Activated naive CD4-positive, alpha-beta T cell treated with anti-CD3 and anti-CD28 coated beads for 36 hours (primary cell): Measurements from ENCODE around the gene MAP7D1. TPM values are rescaled to one million over a fixed set of nuclear protein-coding genes. Genes with fewer than 3 reads are reported as not detected.

ENCODE experiments used
- CTCF ChIA-PET: fragments of 350-600 bp; sonication (Branson Sonifier 250); formaldehyde crosslinking; loops from one replicate; lab custom pipeline; 2021; ENCODE audit warnings: antibody characterized with exemption; lab: Charles Lee
- DNase-seq: peaks from one replicate; pipeline ENCODE4 v3.0.0-alpha.2; 2020
- H3K27ac Mint-ChIP-seq: one replicate; pipeline ENCODE4 v1.8.0; 2021; ENCODE audit warnings: mild to moderate bottlenecking, mixed read lengths
- H3K27me3 Mint-ChIP-seq: one replicate; pipeline ENCODE4 v1.8.0; 2021; ENCODE audit warnings: low read depth, mixed read lengths
- H3K36me3 Mint-ChIP-seq: one replicate; pipeline ENCODE4 v1.8.0; 2021; ENCODE audit warnings: low read depth, mixed read lengths
- H3K4me1 Mint-ChIP-seq: one replicate; pipeline ENCODE4 v1.8.0; 2021; ENCODE audit warnings: low read depth, mixed read lengths
- H3K4me3 Mint-ChIP-seq: one replicate; pipeline ENCODE4 v1.8.0; 2021; ENCODE audit warnings: mild to moderate bottlenecking, moderate library complexity, mixed read lengths
- H3K9me3 Mint-ChIP-seq: one replicate; pipeline ENCODE4 v1.8.0; 2021; ENCODE audit warnings: mixed read lengths
- intact Hi-C: fragments of 100-400 bp; cut with micrococcal nuclease; formaldehyde crosslinking; loops from one replicate; pipeline ENCODE4 v1.15.1; 2023
- total RNA-seq, 2 experiments: library from RNA; stranded (reverse); gene quantifications; one replicate each; pipeline ENCODE4 v1.2.3, GENCODE V29; 2021

The MAP7D1 gene
- total RNA-seq, 2 experiments from 2014 or later = 106 TPM

DNA sequence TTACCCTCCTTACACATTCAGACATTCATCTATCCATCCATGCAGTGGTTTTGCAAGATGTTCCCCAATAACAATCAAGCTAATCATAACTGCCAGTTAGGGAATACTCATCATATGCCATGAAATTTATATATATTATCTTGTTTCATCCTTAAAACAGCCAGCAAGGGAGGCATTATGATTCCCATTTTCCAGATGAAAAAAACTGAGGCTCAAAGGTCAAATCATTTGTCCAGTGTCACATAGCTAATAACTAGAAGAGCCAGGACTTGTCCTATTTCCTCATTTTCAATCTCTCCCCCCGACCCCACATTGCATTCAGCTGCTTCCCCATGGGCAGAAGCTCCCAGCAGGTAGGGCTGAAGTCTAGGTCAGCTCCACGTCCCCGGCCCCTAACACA is 23.9 kb upstream of the MAP7D1 start:
- DNase-seq = no peak
- Mint-ChIP-seq H3K4me1 (peaks cover 4% of the 10 kb centered on the region), H3K36me3 (no peaks in the 10 kb centered on the region), H3K27me3 (no peaks in the 10 kb centered on the region), H3K4me3 (no peak overlapping the region), H3K9me3 (no peaks in the 10 kb centered on the region), H3K27ac (no peak overlapping the region)
- intact Hi-C loops = no loop called here
- CTCF ChIA-PET = interaction anchor here (1.1 to 1.8 kb wide), 2 partner anchors 30 to 32 kb away, joined by 6 read pairs; no protein-coding TSS in a partner anchor

DNA sequence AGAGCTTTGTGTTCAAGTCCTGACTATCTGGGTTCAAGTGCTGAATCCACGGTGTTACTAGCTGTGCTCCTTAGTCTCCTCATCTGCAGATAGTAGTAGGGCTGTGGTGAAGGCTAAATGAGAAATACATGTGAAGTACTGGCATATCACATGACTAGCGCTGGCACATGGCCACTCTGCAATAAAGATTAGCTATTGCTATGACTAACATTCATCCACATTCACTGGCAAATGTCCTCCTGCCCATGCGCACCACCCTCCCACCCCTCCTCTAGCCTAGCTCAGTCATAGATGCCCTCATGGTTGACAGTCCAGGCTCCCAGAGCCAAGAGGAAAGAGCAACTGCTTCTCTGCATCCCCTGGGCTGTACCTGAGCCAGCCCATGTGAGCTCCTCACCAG is 22.5 kb upstream of the MAP7D1 start:
- intact Hi-C loops = no loop called here
- H3K36me3 Mint-ChIP-seq = no peaks in the 10 kb centered on the region
- H3K27ac Mint-ChIP-seq = no peak overlapping the region
- DNase-seq = no peak
- H3K4me3 Mint-ChIP-seq = no peak overlapping the region
- CTCF ChIA-PET = interaction anchor here (0.6 to 3.9 kb wide), 10 partner anchors 14 to 167 kb away, joined by 3 to 61 read pairs (median 6); partner anchors contain the start of gene TRAPPC3
- no peaks in the 10 kb centered on the region for H3K27me3 Mint-ChIP-seq
- no peaks in the 10 kb centered on the region for H3K9me3 Mint-ChIP-seq
- peaks cover 2% of the 10 kb centered on the region for H3K4me1 Mint-ChIP-seq

DNA sequence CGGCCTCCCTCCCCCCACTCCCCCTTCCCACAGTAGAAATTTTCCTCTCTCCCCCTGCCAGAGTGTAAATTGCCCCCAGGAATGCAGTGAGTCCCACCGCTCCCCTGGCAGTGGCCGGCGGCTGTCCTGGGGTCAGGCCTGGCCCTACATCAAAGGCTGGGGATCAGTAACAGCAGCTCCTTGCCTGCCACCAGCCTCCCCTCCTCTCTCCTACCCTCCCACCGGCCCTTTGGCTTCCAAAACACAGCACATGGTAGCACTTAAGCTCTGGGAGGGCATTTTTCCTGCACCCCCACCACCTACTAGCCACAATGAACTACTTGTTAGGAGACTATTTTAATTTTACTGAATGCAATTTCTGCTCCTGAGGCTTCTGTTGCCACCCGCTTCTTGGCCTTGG is 21.9 kb upstream of the MAP7D1 start:
- CTCF ChIA-PET = interaction anchor here (0.6 to 3.9 kb wide), 14 partner anchors 12 to 166 kb away, joined by 3 to 61 read pairs (median 6); partner anchors contain the start of gene TRAPPC3
- DNase-seq = no peak

DNA sequence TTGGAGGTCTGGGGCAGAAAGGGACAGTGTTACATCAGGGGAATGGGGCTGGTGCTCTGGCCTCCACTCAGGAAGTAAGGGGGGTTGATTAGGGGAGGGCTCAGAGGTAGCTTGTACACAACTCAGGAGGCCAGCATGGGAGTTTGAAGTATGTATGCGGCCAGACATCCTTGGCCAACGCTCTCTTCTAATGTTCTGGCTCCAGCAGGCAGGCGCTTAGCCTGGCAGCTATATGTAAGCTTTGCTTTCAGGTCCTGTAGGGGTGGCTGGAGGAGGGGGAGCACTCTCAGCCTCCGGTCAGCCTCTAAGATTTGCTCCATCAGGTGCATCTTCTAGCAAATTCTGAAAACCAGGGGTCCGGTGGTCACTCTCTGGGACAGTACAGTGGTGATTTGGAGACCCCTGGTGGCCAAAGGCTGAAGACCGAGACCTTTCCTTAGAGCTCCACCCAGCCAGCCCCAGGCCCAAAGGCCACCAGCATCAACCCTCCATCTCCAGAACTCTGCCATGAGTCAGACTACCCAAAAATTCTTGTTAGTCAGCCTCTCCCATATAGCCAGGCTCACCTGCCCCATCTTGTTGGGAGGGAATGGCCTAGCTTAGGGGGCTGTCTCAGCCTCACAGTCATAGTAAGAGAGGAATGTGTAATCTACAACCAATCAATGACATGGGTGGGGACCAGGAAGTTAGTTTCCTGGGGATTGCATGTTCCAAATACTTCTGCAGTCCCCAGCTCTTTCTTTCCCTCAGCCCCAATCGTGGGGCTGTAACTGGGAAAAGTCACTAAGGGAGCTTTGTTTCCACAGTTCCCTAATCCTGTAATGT is 21.2 kb upstream of the MAP7D1 start:
- no peak overlapping the region for H3K4me3 Mint-ChIP-seq
- no peaks in the 10 kb centered on the region for H3K36me3 Mint-ChIP-seq
- DNase-seq = peak; percentile 57
- no peak overlapping the region for H3K27ac Mint-ChIP-seq
- CTCF ChIA-PET = interaction anchor here (0.6 to 3.9 kb wide), 23 partner anchors 10 to 675 kb away, joined by 3 to 61 read pairs (median 5); partner anchors contain the start of gene TRAPPC3
- H3K27me3 Mint-ChIP-seq = no peaks in the 10 kb centered on the region
- intact Hi-C loops = loop anchor here (1.0 kb wide), 1 partner anchor 35 kb away; no protein-coding TSS in a partner anchor
- no peaks in the 10 kb centered on the region for H3K9me3 Mint-ChIP-seq
- peaks cover 2% of the 10 kb centered on the region for H3K4me1 Mint-ChIP-seq

More for the DNA sequence above, 21.9 kb upstream of the MAP7D1 start:
- intact Hi-C loops = loop anchor here (1.0 kb wide), 1 partner anchor 35 kb away; no protein-coding TSS in a partner anchor
- H3K4me3 Mint-ChIP-seq = no peak overlapping the region
- H3K36me3 Mint-ChIP-seq = no peaks in the 10 kb centered on the region
- H3K27me3 Mint-ChIP-seq = no peaks in the 10 kb centered on the region
- peaks cover 2% of the 10 kb centered on the region for H3K4me1 Mint-ChIP-seq
- H3K9me3 Mint-ChIP-seq = no peaks in the 10 kb centered on the region
- H3K27ac Mint-ChIP-seq = no peak overlapping the region

DNA sequence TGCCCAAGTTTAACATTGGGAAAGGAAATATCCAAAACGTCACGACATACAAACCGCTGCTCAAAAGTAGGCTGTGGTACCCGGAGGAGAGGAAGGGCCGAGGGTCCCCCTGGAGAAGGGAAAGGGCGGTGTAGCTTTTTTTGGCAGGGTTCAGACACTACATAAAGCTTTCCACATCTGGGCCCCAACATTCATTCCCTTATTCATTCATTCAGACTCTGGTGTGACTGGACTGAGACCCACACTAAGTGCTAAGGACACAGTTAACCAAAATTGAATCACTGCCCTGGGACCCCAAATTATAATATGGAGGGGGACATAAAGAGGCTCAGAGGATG is 20.7 kb upstream of the MAP7D1 start:
- Mint-ChIP-seq H3K4me1 (peaks cover 2% of the 10 kb centered on the region), H3K9me3 (no peaks in the 10 kb centered on the region), H3K27ac (no peak overlapping the region), H3K4me3 (no peak overlapping the region), H3K36me3 (no peaks in the 10 kb centered on the region), H3K27me3 (no peaks in the 10 kb centered on the region)
- intact Hi-C loops = no loop called here
- CTCF ChIA-PET = interaction anchor here (0.6 to 3.9 kb wide), 18 partner anchors 10 to 676 kb away, joined by 3 to 61 read pairs (median 5); partner anchors contain the start of gene TRAPPC3
- no peak for DNase-seq

DNA sequence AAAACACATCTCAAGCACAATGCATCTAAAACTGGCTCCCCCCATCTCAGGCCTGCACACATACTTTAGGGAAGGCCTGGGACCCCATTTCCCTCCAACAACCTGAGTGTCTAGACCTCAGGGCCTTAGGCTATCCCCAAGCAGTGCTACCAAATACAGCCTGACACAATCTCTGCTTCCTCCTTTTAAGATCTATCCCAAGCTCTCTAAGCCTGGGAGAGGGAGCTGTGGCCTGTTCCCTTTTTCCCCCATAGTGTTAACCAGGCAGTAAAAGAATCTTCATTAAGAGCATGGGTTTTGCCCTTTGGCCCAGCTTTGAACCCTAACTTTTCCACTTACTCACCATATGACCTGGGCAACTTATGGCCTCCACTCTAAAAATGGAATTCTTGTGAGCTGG is 20.2 kb upstream of the MAP7D1 start:
- intact Hi-C loops = no loop called here
- no peak overlapping the region for H3K27ac Mint-ChIP-seq
- no peaks in the 10 kb centered on the region for H3K36me3 Mint-ChIP-seq

DNA sequence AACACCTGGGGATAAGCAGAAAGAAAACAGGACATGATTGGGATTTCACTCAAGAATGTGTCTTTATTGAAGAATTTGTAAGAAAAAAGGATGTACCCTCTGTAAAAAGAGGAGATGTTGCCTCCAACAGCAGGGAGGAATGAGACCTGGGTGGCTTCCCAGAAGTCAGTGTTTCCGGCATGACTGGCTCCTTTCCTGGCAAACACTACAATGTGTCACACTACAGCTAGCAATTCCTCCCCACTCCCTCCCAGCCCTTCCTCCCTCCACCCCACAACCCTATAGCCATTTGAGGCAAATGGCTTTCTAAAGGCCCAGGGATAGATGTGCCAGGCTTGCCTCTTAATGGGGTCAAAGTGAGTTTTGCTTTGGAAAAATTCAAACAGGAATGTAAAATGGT is 19.4 kb upstream of the MAP7D1 start:
- CTCF ChIA-PET = interaction anchor here (3.9 kb wide), 1 partner anchor 43 kb away, joined by 23 read pairs; no protein-coding TSS in a partner anchor
- Mint-ChIP-seq H3K27ac (no peak overlapping the region), H3K27me3 (no peaks in the 10 kb centered on the region), H3K4me3 (no peak overlapping the region), H3K36me3 (no peaks in the 10 kb centered on the region), H3K4me1 (peaks cover 14% of the 10 kb centered on the region), H3K9me3 (no peaks in the 10 kb centered on the region)
- no peak for DNase-seq
- intact Hi-C loops = no loop called here

More for the DNA sequence above, 20.2 kb upstream of the MAP7D1 start:
- CTCF ChIA-PET = interaction anchor here (0.9 to 3.9 kb wide), 8 partner anchors 9 to 196 kb away, joined by 3 to 61 read pairs (median 8); no protein-coding TSS in a partner anchor
- no peak overlapping the region for H3K4me3 Mint-ChIP-seq
- no peaks in the 10 kb centered on the region for H3K27me3 Mint-ChIP-seq
- no peak for DNase-seq
- H3K4me1 Mint-ChIP-seq = peaks cover 7% of the 10 kb centered on the region
- H3K9me3 Mint-ChIP-seq = no peaks in the 10 kb centered on the region

DNA sequence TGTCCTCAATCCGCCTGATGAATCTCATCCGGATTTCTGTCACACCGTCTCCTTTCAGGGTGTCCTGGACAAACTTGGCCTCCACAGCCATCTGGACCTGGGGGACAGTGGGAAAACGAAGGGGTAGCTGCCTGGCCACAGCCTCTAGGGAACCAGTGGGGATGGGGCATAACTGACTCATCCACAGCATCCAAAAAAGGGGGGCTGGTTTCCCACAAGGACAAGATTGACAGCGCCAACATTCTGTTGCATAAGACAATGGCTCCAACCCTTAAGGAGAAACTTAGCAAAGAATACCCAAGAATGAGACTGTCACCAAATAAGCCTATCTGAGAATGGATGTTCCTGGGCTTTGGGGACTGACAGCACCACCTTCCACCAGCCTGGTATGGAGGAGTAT is 18.7 kb upstream of the MAP7D1 start:
- H3K27me3 Mint-ChIP-seq = no peaks in the 10 kb centered on the region
- CTCF ChIA-PET = interaction anchor here (1.6 kb wide), 1 partner anchor 51 kb away, joined by 5 read pairs; no protein-coding TSS in a partner anchor
- H3K4me1 Mint-ChIP-seq = peaks cover 19% of the 10 kb centered on the region
- intact Hi-C loops = no loop called here
- H3K36me3 Mint-ChIP-seq = no peaks in the 10 kb centered on the region
- H3K9me3 Mint-ChIP-seq = no peaks in the 10 kb centered on the region
- no peak overlapping the region for H3K27ac Mint-ChIP-seq
- no peak overlapping the region for H3K4me3 Mint-ChIP-seq
- DNase-seq = no peak

DNA sequence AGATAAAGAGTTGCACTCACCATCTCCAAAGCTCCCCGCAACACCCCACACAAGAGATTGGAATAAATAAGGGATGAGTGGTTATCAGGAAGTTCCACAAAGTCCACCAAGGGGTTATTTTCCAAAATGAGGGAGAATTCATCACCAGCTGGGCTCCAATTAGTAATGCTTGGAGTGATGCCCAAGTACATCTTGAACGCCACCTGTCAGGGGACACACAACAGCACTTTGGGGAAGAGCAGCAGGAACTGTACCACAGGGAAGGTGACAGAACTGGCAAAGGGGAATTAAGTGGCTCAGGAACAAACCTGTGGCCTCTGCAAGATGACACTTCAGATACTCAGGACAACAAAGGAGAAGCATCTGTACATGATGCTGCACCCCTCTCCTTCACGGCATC is 18.2 kb upstream of the MAP7D1 start:
- H3K36me3 Mint-ChIP-seq = no peaks in the 10 kb centered on the region
- CTCF ChIA-PET = interaction anchor here (1.6 kb wide), 1 partner anchor 50 kb away, joined by 5 read pairs; no protein-coding TSS in a partner anchor

DNA sequence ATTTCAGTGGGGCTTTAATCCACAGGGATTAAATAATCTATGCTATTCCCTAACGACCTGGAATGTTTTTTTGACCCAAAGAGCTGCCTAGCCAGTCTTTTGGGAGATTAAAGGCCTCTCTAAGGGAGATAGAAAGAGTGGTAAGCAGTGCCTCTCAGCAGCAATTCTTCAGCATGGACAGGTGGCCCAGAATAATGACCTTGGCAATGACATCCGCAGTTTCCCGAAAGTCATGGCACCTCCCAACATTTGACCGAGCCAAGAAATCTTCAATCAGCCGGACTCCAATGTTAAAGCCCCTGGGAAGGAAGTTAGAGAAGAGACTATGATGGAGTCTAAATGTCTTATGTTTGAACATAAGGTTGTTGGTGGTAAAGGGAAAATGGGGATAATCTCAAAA is 16.4 kb upstream of the MAP7D1 start:
- intact Hi-C loops = no loop called here
- Mint-ChIP-seq H3K4me1 (peaks cover 33% of the 10 kb centered on the region), H3K36me3 (no peaks in the 10 kb centered on the region), H3K4me3 (no peak overlapping the region), H3K27ac (peak overlapping the region; percentile 0), H3K9me3 (no peaks in the 10 kb centered on the region), H3K27me3 (no peaks in the 10 kb centered on the region)
- no peak for DNase-seq
- CTCF ChIA-PET = interaction anchor here (0.9 to 1.5 kb wide), 2 partner anchors 10 to 49 kb away, joined by 3 to 5 read pairs; partner anchors contain the start of gene TRAPPC3

More for the DNA sequence above, 18.2 kb upstream of the MAP7D1 start:
- Mint-ChIP-seq H3K9me3 (no peaks in the 10 kb centered on the region), H3K4me1 (peaks cover 22% of the 10 kb centered on the region), H3K27me3 (no peaks in the 10 kb centered on the region), H3K4me3 (no peak overlapping the region), H3K27ac (no peak overlapping the region)
- no peak for DNase-seq
- intact Hi-C loops = no loop called here

DNA sequence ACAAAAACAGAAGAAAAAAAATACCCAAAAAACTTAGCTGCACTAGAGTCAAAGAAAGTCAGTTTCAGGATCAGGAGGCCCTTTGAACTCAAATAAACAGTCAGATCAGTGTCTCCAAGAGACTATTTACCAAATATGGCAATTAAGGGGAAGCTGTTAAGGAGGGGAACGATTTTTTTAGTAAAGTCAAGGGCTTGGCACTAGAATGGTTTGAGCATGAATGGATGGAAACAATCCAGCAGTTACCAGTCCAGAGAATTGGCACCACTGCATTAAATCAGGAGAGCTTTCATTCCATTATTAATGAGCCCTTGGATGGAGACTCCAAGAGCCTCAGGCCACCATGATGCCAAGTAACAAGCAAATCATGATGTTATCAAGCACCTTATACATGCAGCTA is 13.8 kb upstream of the MAP7D1 start:
- DNase-seq = no peak
- H3K4me3 Mint-ChIP-seq = no peak overlapping the region
- peaks cover 1% of the 10 kb centered on the region for H3K36me3 Mint-ChIP-seq
- peaks cover 43% of the 10 kb centered on the region for H3K4me1 Mint-ChIP-seq
- H3K9me3 Mint-ChIP-seq = no peaks in the 10 kb centered on the region
- CTCF ChIA-PET = interaction anchor here (0.6 to 1.9 kb wide), 3 partner anchors 40 to 47 kb away, joined by 3 to 4 read pairs (median 3); no protein-coding TSS in a partner anchor
- H3K27me3 Mint-ChIP-seq = no peaks in the 10 kb centered on the region
- intact Hi-C loops = no loop called here
- no peak overlapping the region for H3K27ac Mint-ChIP-seq

DNA sequence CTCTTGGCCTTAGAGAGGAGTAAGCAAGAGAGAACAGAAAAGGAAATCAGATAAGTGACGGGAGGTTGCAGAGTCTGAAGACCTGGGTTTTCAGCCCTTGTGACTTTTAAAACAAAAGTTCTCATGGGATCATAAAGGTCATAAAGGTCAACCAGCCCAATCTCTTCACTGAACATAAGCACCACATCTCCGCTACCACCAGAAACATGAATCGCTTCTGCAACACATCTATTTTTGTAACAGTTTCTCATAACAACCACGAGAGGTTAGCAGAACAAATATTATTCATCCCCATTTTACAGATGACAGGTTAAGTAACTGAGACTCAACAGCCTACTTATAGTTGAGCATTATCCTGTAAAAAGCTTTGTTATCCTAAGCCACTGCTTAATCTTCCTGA is 12.5 kb upstream of the MAP7D1 start:
- Mint-ChIP-seq H3K36me3 (peaks cover 2% of the 10 kb centered on the region), H3K27me3 (no peaks in the 10 kb centered on the region), H3K4me1 (peaks cover 53% of the 10 kb centered on the region), H3K27ac (no peak overlapping the region), H3K4me3 (no peak overlapping the region), H3K9me3 (no peaks in the 10 kb centered on the region)
- no peak for DNase-seq
- intact Hi-C loops = no loop called here
- CTCF ChIA-PET = interaction anchor here (1.9 kb wide), 1 partner anchor 45 kb away, joined by 4 read pairs; no protein-coding TSS in a partner anchor
